Measurements from ENCODE around the gene EQTN. TPM values are rescaled to one million over a fixed set of nuclear protein-coding genes. Genes with fewer than 3 reads are reported as not detected.

EQTN gene
- total RNA-seq, 1 experiment from 2014 or later = not detected

- no peaks in the 10 kb centered on the region for H3K9me2 ChIP-seq (ENCODE audit: insufficient read depth)
- no peak overlapping the region for H3K27ac ChIP-seq (ENCODE audit: low read depth, low read length)
- no TSS peak for BruUV-seq (replicated peaks)
- no peaks in the 10 kb centered on the region for H4K20me1 ChIP-seq (ENCODE audit: insufficient read depth)
- H3K36me3 ChIP-seq (ENCODE audit: control insufficient read depth in 1 of 2, insufficient read depth in 2 of 2, low read length in 2 of 2) = no peaks in the 10 kb centered on the region
- CTCF ChIA-PET = no interaction called here
- H2AFZ ChIP-seq (ENCODE audit: low read depth, low read length, poor library complexity, severe bottlenecking) = no peak overlapping the region
- no peaks in the 10 kb centered on the region for H3K9me3 ChIP-seq (ENCODE audit: control insufficient read depth in 1 of 2, insufficient read depth in 1 of 2, low read depth in 1 of 2, low read length in 2 of 2)
- POLR2A ChIA-PET = no interaction called here
- DNase-seq (ENCODE audit: low read depth, low spot score) (no peak), ATAC-seq (no peak)
- no peak overlapping the region for H3K4me3 ChIP-seq (replicated peaks in 1 of 2; ENCODE audit: low read depth in 1 of 2, low read length in 2 of 2)
- H3K9ac ChIP-seq (ENCODE audit: low read length) = no peak overlapping the region
- no peak overlapping the region for H3K4me2 ChIP-seq (ENCODE audit: low read length)
- 0 out of 2 replicates have a peak, but pooled peaks cover 5% of the 10 kb centered on the region for H3K27me3 ChIP-seq (ENCODE audit: insufficient read depth, low read length)
- intact Hi-C loops (cut with micrococcal nuclease) = no loop called here
- H3K4me1 ChIP-seq (ENCODE audit: control insufficient read depth in 1 of 2, insufficient read depth in 2 of 2, low read length in 2 of 2) = no peaks in the 10 kb centered on the region; a peak in 1 of 4 replicates
- RAD21 ChIA-PET (ENCODE audit: low non-redundant PET in 1 of 2, low total read pairs in 2 of 2, uncharacterized antibody in 2 of 2, unreplicated experiment in 2 of 2) = no interaction called here
- H3K79me2 ChIP-seq (ENCODE audit: insufficient read depth, low read length) = no peaks in the 10 kb centered on the region
- no peak for TF ChIP-seq EZH2 (IDR thresholded peaks at IDR 0.05)
- TF ChIP-seq CEBPB (IDR thresholded peaks at IDR 0.05; ENCODE audit: low read depth) = no peak
- TF ChIP-seq SRF (IDR thresholded peaks at IDR 0.05; ENCODE audit: low read depth) = no peak
- TF ChIP-seq ZFX (IDR thresholded peaks at IDR 0.05) = no peak
- no peak for TF ChIP-seq CTCF (IDR thresholded peaks at IDR 0.05 in 2 of 3, conservative IDR thresholded peaks at IDR 0.05 in 1 of 3; ENCODE audit: borderline replicate concordance in 1 of 3, insufficient read depth in 1 of 3, low read depth in 2 of 3, low read length in 2 of 3)
- no peak for TF ChIP-seq SP1 (IDR thresholded peaks at IDR 0.05; ENCODE audit: low read depth)
- TF ChIP-seq RAD21 (IDR thresholded peaks at IDR 0.05; ENCODE audit: low read depth) = no peak
- no peak for TF ChIP-seq CBX3 (IDR thresholded peaks at IDR 0.05; ENCODE audit: low read depth)
- no peak for TF ChIP-seq YY1 (IDR thresholded peaks at IDR 0.05; ENCODE audit: extremely low read depth, insufficient replicate concordance, low read depth, low read length)
- no peak for TF ChIP-seq JUND (IDR thresholded peaks at IDR 0.05)
These were observed 16.7 kb downstream of the EQTN start for GRCh38 chr9:27280249-27280648.

- Histone ChIP-seq H3K4me3 (replicated peaks in 1 of 2; ENCODE audit: low read depth in 1 of 2, low read length in 2 of 2) (no peak overlapping the region), H2AFZ (ENCODE audit: low read depth, low read length, poor library complexity, severe bottlenecking) (no peak overlapping the region), H3K9ac (ENCODE audit: low read length) (no peak overlapping the region), H3K27me3 (ENCODE audit: insufficient read depth, low read length) (0 out of 2 replicates have a peak, but pooled peaks cover 5% of the 10 kb centered on the region), H3K9me3 (ENCODE audit: control insufficient read depth in 1 of 2, insufficient read depth in 1 of 2, low read depth in 1 of 2, low read length in 2 of 2) (no peaks in the 10 kb centered on the region), H3K4me2 (ENCODE audit: low read length) (no peak overlapping the region), H4K20me1 (ENCODE audit: insufficient read depth) (no peaks in the 10 kb centered on the region), H3K4me1 (ENCODE audit: control insufficient read depth in 1 of 2, insufficient read depth in 2 of 2, low read length in 2 of 2) (no peaks in the 10 kb centered on the region; a peak in 1 of 4 replicates), H3K27ac (ENCODE audit: low read depth, low read length) (no peak overlapping the region), H3K36me3 (ENCODE audit: control insufficient read depth in 1 of 2, insufficient read depth in 2 of 2, low read length in 2 of 2) (no peaks in the 10 kb centered on the region), H3K9me2 (ENCODE audit: insufficient read depth) (no peaks in the 10 kb centered on the region), H3K79me2 (ENCODE audit: insufficient read depth, low read length) (no peaks in the 10 kb centered on the region)
- ChIA-PET CTCF (no interaction called here), POLR2A (no interaction called here), RAD21 (ENCODE audit: low non-redundant PET in 1 of 2, low total read pairs in 2 of 2, uncharacterized antibody in 2 of 2, unreplicated experiment in 2 of 2) (no interaction called here)
- DNase-seq (ENCODE audit: low read depth, low spot score) (no peak), ATAC-seq (no peak)
- TF ChIP-seq ELF1 (IDR thresholded peaks at IDR 0.05; ENCODE audit: borderline replicate concordance, low read depth) (no peak), ZBTB33 (IDR thresholded peaks at IDR 0.05; ENCODE audit: extremely low read depth, insufficient replicate concordance, low read length) (no peak)
- no TSS peak for BruUV-seq (replicated peaks)
- intact Hi-C loops (cut with micrococcal nuclease) = no loop called here
These were observed 17.3 kb downstream of the EQTN start for GRCh38 chr9:27279611-27280010.

Data from HCT116 (cell line).